Glomerular endothelial cell (primary cell): ENCODE results near the gene ITM2C. TPM values are rescaled to one million over a fixed set of nuclear protein-coding genes. Genes with fewer than 3 reads are reported as not detected.

ENCODE experiments used
- DNase-seq: peaks from one replicate; pipeline ENCODE4 v3.0.0-alpha.2; 2011; ENCODE audit warnings: low read depth, low spot score; ENCODE audit errors: extremely low read depth
- total RNA-seq: library from RNA; depleted of rRNA; stranded (reverse); fragments of >200 nt; gene quantifications from 2 replicates; pipeline ENCODE4 v1.2.3, GENCODE V29; 2015

Gene ITM2C
- total RNA-seq, 1 donor from 2014 or later: 91.2 TPM

DNA sequence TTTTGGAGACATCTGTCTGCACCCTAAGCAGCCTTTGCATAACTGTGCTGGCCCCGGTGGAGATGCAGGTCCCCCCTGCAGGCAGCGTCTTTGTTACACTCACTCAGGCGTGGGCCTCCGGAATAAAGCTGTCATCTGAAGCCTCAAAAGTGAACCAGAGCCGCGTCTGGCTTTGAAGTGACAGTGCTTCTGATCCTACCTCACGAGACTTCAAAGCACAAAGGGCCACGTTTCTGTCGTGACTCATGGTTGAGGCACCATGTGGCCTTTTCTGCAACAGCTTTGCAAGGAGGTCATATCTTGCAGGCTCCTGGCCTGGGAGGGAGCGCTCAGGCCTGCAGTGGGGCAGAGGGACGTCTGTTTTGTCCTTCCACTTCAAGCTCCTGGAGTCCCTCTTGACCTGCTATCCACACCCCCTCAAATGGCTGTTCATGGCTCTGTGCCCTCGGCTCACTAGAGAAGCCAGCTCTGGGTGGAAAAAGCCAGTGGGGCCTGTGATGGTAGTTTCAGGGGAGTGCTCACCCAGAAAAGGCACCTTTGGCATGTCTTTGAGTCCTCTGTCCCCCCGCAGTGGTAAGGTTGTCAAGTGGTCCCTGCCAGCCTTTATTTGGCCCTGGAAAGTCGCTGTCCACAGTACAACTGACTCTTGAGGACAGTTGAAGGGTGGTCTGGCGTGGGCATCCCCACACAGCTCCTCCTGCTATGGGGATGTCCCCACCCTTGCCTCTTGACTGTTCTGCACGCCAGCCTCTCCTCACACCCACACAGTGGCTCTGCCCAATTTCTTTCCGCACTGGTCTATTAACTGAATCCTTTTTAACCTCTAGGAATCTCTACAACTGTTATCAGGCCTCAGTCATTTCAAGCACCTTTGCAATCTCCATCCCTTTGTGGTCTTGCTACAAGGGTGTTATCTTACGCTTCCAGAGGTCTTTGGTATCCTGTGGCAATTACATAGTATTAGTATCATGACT, 41.0 kb downstream of the ITM2C start:
- DNase-seq: no peak

- DNase-seq: no peak
Observed at GRCh38 chr2:230906471-230907230, 41.9 kb downstream of the ITM2C start.

- no peak for DNase-seq
Observed at GRCh38 chr2:230907361-230908091, 42.8 kb downstream of the ITM2C start.

DNA sequence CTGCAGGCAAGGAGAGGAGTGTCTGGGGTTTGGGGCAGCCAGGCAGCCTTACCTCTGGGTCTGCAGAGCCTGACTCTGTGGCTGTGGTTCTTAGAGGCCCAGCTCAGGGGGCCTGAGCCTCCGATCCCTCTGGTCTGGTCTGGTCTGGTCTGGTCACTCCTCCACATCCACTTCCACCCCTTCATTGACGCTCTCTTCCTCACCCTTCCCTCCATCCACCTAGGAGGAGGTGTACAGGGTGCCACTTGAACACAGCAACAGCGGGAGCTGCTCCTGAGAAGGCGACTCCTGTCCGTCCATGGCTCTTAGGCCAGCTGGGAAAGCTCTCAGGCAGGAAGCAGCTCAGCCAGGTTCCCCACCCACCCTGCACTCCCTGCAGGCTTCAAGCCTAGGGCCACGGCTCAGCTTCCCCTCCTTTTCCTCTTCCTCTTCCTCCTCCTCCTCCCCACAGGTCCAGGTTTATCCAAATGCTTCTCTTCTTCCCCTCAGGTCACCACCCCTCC, 43.4 kb downstream of the ITM2C start:
- DNase-seq: no peak

DNA sequence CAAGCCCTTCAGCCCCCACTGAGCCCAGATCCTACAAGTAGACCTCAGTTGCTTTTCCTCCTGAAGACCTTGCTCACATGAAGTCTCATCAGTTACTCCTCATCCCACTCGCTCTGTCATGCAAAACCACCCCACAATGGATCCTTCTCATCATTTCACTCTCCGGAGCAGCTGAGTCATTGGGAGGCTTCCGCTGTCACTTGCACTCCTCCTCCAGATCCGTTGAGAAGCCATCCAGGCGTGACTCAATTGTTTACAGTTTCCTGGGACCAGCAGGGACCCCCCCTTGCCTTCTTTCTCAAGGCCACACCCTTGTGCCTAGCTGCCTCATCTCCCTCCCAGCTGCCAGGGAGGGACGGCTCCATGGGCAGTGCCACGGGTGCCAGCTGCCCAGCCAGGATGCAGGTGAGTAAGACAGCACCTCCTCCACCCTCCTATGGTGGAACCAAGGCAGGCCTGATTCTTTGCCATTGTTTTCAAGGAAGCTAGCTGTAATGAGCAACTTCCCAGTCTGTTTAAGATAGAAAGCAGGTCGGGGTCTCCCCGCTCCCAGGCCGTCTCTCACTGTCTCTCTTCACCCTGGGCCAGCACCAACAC, 44.0 kb downstream of the ITM2C start:
- no peak for DNase-seq

DNA sequence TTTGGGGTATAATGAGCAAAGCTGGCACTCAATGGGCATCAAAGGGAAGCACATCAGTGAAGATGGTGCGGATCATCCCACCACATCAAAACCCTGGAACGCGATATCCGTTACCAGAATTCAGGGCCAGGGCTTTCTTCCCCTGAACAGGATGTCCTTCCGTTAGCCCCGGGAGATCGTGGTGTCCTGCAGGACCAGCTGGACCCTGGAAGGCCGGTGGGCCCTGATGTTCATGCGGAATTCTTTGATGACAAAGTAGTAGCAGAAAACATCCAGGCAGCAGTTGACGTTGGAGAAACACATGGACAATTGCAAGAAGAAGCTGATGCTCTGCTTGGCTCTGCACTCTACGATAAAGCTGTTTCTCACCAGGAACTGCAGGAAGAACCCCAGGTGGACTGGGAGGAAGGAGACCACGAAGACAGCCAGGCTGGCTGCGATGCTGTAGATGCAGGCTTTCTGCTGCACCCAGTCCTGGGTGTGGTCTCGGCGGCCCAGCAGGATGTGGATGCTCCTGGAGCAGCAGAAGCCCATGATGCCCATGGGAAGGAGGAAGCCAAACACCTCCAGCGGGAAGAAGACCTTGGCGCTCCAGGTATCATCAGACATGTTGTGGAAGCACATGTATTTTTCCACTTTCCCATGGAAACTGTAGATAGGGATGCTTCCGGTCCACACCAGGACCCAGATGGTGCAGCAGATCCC, 45.3 kb downstream of the ITM2C start:
- DNase-seq: no peak

DNA sequence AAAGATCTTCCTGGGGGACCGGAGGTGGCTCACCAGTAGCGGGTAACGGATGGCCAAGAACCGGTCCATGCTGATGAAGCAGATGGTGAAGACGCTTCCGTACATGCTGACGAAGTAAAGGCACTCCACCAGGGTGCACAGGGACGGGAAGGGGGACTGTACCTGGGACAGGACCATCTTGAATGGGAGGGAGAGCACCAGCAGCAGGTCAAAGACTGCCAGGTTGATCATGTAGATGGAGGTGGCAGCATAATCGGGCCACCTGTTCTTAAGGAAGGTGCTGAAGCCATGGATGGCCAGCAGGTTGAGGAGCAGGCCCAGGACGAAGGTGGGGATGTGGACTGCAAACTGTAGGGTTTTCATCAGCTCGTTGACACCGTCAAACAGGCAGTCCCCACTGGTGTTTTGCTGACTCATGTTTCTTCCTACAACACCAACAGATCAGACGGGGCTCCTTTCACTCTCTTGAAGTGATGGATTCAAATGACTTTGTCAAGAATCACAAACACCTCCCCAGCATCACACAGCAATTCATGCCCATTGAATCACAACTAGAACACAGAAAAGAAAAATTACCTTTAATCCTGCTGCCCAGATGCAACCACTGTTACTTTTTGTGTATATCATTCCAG, 45.9 kb downstream of the ITM2C start:
- no peak for DNase-seq

GRCh38 chr2:230912046-230912445, 47.3 kb downstream of the ITM2C start:
- DNase-seq: no peak

DNA sequence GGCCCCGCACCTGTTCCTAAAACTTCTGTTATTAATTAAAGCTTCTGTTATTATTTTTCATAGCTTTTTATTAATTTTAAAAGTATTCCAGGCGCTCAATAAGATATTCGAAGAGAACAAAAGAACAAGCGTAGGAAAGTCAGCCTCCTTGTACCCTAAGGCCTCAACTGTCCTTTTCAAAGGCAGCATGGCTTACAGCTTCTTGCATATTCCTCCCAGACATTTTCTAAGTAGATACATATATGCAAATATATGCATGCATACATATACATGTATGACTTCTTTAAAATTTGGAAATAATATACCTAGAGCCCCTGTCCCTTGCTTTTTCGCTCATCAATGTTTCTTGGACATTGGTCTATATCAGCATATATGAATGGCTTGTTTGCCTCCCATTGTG, 48.0 kb downstream of the ITM2C start:
- DNase-seq: no peak

- no peak for DNase-seq
Observed at GRCh38 chr2:230913406-230914143, 48.8 kb downstream of the ITM2C start.

DNA sequence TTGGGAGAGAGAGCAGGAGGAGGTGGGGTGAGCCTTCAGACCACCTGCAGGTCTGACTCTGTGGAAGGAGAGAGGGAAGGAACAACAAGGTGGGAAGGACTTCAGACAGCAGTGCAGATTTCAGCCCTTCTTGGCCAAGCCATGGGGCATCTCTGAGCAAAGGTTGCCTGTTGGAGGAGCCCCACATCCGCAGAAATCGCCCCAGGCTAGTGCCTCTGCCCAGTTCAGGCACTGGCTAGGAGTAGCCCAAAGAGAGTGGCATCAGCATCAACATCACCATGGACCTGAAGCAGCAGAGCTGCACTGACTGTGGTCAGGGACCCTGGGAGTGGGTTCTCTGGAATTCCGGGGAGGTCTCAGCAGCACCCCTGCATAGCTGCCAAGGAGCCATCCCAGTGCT, 50.1 kb downstream of the ITM2C start:
- DNase-seq: no peak

DNA sequence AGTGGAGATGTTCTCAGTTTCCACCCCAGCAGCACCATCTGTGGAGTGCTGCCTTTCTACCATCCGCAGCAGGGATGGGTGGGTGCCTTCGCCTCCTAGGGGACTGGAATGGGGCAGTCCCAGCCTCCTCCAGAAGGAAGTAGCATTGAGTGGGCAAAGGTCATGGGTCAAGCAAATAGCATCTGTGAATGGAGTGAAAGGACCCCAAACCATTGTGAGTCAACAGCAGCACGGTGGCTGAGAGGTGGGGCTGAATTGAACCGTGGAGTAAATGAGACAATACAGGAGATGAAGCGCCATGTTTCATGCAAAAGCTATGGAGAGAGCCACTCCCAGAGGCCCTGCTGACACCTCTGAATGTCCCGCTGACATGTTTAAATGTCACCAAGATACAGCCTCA, 50.6 kb downstream of the ITM2C start:
- no peak for DNase-seq

DNA sequence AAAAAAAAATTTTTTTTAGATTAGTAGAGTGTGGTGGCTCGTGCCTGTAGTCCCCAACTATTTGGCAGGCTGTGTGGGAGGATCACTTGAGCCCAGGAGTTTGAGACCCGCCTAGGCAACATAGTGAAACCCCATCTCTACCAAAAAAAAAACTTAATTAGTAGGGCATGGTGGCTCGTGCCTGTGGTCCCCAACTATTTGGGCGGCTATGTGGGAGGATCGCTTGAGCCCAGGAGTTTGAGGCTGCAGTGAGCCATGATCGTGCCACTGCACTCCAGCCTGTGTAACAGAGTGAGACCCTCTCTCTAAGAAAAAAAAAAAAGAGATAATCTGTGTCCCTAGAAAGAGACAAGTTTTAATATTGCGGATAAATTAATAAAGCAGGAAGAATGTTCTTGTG, 51.5 kb downstream of the ITM2C start:
- DNase-seq: no peak

GRCh38 chr2:230919240-230919639, 54.5 kb downstream of the ITM2C start:
- DNase-seq: no peak

DNA sequence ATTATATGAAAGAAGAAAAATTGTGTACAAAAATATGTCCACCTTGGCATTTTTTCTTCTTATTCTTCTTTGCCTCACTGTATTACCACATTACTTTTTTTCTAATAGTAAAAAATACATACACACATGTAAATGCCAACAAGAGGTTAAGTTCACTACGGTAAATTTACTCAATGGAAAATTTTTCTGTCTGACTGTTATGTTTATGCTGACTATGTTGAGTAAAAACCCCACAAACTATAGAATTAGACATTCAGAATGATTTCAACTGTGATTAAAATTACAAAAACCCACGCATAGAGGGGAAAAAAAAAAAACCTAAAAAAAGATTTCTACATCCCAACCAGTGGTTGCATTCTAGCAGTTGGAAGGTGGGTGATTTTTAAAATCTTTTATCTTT, 54.9 kb downstream of the ITM2C start:
- no peak for DNase-seq

DNA sequence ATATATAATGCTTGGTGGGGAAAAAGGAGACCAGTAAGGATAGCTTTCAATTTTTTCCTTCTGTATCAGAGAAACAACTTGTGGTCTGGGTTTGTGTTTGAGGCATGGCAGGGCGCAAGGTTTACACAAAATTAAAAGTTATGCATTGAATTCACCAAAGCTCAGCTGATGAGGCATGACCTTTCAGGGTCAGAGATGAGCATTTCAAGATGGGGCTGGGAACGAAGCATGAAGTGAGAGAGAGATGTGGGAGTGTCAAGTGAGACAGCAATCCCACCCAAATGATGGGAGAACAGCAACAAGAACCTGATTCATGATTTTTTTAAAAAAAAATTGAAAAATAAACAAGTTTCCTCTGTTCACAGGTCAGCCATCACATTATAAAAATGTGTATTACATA, 55.4 kb downstream of the ITM2C start:
- DNase-seq: no peak

- DNase-seq: no peak
Observed at GRCh38 chr2:230921806-230922595, 57.3 kb downstream of the ITM2C start.
